HG02938 (cell line): ENCODE data around the gene TMEM234.

Experiments used
- ATAC-seq: cut with Tn5 transposase; IDR thresholded peaks from one replicate; pipeline ENCODE4 v1.9.1; 2021; ENCODE audit warnings: mild to moderate bottlenecking, moderate library complexity; ENCODE audit not compliant: unreplicated experiment

The TMEM234 gene

DNA sequence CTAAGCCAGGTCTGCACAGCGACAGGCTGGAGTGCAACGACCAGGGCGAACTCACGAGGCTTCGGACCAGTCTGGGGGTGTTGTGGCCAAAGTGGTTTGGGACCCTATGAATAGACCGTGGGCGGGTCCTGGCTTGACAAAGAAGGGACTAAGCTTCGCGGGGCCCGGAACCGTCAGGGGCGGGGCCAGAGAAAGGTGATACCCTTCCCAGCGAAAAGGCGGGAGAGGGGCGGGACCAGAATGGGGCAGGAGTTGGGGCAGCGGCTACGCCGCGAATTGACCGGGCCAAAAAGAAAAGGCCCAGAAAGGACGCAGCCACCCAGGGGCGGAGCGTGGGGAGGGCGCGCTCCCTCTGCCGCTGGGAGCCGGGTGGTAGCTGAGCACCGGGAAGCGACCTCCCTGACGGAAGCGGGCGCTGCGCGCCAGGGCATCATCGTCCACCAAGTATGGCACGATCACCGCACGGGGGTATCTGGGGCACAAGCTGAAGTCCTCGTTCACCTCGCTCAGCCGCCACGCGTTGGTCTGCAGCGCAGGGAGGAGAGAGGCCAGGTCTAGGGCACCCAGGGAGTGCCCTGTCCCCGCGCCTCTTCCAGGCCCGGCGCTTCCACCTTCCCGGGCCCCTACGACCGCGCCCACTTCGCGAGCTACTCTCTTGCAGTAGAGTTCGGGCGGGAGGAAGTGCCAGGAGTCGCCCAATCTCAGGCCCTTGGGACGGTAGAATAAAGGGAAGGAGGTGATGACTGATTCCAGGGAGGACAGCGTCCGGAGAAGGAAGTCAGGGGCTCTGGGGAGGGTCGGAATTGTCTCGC is 18.2 kb upstream of the TMEM234 start:
- ATAC-seq, result no peak

DNA sequence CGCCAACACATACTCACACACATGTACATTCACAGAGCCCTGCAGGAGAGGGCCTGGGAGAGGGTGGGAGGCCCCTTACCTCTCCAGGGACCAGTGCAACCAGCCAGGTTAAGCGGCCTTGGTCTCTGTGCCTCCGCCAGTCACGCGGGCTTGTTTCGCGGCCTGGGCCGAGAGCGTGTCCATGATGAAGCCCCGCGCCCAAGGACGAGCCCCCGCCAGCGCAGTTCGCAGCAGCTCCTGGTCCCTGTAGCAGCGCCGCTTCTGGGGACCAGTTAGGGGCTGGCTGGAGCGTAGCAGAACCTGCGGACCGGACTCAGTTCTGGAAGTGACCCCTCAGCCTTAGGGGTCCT is 17.6 kb upstream of the TMEM234 start:
- ATAC-seq, result no peak

DNA sequence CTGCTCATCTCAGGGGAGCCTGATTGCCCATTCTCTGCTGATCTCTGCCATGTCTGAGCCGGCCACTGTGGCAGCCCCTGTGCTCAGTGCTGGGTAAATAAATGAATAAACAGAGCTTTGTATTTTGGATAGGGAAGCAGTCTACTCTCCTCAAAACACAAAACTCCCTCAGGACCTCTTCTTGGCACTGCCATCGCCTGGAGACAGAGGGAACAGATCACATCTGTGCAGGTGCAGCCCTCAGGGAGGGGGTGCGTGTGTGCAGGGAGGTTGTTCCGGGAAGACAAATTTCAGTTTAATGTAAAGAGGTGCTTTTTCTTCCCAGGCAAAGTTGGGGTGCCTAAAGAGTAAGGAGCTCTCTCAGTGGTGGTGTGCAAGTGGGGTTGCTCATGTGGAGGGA is 17.2 kb upstream of the TMEM234 start:
- ATAC-seq, result no peak

DNA sequence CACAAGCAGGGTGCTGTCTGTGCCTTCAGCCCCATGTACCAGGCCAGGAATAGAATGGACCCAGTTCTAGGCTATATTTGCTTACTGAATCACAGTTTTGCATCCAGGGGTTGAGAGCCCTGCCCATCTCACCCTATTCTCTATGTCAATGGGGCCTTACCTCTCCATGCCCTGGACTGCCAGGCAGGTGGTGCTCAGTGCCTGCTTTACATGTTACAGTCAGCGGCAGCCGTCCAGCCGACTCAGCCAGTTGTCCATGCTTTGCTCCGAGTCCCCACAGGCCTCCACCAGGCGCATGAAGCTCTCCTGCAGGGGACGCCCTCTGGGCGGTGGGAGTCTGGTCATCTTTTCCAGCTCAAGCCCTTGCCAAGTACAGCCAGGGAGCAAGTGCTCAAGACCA is 12.6 kb upstream of the TMEM234 start:
- no peak for ATAC-seq

DNA sequence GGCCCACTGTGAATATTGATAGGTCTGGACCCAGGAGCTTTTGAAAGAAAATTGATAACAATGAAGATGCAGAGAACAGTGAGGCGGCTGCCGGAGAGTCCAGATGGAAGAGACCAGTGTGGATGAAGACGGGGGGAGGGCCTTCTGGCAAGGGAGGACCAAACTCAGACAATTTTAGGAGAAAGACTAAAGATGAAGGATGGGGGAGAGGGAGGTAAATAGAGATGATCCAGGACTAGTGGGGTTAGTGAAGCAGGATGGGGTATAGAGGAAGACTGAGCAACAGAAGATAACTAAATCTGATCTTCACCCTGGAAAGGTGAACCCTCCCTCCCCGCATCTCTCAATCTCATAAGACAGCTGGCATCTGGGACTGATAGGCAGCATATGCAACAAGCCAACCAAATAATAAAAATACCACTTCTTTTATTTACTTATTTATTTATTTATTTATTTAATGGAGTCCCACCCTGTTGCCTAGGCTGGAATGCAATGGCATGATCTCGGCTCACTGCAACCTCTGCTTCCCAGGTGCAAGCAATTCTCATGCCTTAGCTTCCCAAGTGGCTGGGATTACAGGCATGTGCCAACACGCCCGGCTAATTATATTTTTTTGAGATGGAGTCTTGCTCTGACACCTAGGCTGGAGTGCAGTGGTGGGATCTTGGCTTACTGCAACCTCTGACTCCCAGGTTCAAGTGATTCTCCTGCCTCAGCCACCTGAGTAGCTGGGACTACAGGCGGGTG is 10.6 kb upstream of the TMEM234 start:
- ATAC-seq, result no peak

DNA sequence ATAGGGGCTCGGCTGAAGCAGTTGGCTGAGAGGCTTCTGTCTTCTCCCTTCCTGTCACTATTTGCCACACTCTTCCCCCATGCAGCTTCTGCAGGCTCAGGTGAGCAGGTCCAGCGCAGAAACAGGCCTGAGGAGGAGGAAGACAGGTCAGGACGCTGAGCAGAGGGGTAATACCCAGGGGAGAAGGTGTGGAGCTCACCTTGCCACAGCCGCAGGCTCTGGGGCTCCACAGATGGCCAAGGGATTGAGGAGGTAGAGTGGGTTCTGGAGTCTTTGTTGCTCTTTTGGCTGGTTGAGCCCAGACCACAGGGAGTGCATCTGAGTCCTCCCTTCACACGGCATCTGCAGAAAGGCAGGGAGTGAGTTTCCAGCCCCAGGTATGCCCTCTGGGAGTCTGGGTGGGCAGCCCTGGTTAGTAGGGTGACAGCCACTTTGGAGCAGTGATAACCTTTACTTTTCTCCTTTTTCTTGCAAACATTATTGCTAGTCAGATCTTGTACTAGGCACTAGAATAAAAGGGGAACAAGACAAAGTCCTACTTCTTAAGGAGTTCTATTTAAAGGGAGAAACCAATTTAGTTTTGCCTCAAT is 9.8 kb upstream of the TMEM234 start:
- ATAC-seq, result no peak

DNA sequence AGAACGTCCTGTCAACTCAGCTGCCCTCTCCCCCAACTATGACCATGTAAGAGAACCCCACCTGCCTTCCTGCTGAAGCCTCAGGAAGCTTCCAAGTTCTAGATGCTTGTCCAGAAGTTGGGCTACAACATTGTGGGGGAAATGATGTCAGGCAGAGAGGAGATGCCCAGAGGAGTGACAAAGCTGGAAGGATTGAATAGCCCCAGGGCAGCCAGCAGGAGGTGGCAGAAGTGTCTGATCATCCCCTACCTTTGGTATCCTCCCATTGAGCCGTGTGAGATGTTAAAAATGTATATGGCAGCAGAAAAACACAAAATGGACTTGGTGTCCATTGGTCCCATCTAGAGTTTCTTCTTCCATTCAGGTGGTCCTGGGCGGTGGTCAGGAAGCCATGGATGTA is 6.6 kb upstream of the TMEM234 start:
- ATAC-seq, result no peak

DNA sequence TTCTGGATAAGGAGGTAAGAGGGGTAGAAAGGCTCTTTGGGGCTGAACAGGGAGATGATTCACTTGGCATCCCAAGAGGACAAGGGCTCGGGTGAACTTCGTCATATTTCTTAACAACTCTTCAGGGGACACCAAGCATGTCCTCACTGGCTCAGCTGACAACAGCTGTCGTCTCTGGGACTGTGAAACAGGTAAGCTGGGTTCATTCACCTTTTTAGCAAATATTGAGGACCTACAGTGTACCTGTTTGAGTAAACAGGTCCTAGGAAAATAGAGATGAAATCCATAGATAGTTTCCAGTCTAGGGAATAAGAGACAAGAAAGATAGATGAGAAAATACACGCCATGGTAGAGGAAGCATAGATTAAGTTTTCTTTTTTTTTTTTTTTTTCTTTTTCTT is 2.1 kb upstream of the TMEM234 start:
- no peak for ATAC-seq

DNA sequence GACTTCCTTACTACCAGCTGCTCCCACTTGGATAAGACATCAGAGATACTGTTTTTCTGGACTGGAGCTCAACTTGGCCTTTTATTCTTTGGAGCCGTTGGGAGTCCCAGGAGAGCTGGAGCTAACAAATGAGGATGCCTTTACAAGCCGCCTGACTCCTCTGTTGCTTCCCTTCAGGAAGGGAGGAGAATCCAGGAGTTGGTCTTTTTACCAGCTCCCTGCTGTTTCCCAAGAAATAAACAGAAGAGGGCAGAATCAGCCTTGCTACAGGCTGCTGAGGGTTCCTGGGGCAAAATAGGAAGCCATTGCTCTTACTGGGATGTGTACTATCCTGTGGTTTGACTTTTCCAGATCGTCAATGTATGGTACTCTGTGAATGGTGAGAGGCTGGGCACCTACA is 1.5 kb upstream of the TMEM234 start:
- no peak for ATAC-seq

DNA sequence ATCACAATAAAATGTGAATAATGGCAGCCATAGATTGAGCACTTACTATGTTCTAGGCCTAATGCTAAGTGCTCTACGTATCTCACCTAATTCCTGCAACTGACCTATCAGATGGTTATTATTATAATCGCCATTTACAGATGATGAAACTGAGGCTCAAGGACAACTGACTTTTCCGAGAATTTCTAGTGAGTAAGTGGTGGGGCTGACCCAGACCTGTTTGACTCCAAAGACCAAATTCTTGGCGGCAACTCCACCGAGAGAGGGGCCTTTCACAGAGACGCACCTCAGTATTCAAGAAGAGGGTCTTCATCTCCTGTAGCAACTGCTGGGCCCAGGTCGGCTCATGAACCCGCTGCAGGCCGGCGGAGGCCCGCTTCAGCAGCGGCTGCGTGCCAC is 573 bp downstream of the TMEM234 start:
- ATAC-seq, result no peak

DNA sequence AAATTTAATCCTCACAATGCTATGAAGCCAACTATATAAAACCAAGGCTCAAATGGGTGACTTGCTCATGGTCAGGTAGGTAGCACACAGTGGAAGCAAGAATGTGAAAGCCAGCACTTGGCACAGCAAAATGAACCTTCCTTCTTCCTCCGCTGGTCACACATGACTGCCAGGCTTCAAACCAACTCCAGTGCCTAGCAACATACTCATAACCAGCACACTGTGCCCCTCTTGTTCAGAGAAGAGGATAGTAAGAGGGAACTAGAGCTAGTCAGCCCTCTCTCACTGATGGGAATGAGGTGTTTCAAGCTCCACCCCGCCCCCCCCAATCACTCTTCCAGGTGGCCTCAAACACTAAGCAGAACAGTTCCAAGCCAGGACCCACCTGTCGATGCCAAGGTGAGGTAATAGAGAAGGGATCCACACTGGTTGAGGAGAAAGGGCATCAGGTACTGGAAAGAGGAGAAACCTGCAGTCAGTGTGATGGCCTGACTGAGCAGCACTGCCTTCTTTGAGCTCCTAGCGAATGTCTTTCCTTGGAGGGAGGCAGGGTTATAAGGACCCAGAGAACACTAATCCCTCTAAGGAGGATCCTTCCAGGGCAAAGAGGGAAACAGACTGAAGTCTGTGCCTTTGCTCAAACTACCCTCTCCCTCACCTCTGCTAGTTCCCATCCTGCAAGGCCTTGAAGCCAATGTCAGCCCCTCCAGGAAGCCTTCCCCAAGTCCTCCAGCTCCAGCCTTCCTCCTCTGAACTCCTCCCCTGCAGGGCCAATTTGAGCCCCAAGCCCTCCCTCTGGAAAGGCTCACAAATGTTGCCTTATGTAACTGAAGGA is 1.2 kb downstream of the TMEM234 start:
- no peak for ATAC-seq

DNA sequence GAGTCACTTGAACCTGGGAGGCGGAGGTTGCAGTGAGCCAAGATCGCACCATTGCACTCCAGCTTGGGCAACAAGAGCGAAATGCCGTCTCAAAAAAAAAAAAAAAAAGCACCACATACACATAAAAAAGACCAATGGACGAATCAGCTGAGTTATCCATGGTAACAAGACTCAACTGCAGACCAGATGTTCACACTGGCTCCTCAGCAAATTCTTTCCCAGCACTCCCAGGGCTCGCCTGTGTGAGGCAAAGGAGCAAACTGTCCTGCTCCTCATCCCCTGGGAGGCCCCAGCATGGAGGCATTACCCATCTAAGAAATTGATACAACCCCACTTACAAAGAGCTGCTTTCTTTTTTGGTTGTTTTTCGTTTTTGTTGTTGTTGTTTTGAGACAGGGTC is 3.1 kb downstream of the TMEM234 start:
- no peak for ATAC-seq

DNA sequence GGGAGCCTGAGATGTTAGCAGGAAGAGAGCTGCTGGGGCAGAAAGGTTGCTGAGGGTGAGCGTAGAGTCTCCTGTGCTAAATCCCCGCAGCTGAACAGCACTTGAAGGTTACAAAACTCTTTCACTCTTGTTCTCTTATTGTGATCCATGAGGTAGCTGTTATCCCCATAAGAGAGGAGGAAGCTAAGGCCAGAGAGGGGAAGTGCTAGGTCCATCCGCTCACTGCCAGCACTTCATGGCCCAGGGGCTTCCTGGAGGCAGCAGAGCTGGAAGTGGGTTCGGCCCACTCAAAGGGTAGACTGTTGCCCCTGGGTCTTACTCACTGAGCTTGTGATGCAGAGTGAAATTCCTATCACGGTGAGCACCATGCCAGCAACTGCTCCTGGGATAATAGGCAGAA is 5.6 kb downstream of the TMEM234 start:
- ATAC-seq, result no peak

DNA sequence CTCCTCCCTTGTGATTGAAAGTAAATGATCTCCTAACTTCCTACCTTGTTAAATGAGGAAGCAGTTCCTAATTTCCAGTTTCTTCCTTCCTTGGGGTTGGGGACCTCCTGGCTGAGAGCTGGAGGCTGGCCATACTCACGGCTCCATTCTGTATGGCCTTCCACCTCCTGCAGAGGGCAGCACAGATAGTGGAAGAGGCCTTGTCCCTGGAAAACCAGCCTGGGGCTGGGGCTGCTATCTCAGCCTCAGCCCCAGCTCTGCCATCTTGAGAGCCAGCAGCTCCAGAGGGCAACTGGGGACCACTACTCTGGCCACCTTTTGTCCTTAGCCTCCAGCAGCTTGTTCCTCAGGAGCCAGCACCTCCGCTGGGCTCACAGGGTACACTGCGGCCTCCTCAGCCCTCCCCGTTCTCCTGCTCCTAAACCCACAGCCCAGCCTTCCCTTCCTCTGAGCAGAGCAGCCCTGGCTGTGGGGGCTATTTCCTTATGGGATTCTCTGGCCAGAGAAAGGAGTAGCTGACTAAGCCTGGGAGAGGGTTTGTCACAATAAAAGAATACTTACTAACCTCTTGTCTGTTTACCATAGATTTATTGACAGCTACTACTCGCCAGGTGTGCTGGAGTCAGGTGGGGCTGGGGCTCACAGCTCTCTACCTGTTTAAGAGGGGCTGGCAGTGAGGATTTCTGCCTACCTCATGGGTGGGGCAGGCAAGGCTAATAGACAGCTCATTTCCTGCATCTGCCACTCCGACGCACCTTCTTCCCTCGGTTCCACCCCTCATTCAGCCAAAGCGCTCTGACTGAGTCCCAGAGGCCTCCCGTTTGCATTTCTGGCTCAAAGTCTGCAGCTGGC is 6.3 kb downstream of the TMEM234 start:
- no peak for ATAC-seq

DNA sequence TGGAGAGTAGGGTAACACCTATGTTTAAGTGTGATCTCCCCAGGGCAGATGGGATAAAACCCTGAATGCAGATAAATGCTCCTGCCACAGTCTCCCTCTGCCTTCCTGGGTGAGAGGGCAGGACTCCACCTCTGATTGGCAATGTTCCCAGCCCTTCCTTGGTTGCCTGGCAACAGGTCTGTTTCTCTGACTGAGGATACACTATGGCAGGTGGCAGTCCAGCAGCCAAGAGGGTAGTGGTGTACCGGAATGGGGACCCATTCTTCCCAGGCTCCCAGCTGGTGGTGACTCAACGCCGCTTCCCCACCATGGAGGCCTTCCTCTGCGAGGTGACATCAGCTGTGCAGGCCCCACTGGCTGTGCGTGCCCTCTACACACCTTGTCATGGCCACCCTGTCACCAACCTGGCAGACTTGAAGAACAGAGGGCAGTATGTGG is 13.2 kb downstream of the TMEM234 start, which contains the start of gene DCDC2B:
DCDC2B (plus strand) TSS at position 199 of the 438 bp plus-strand sequence; CDS start at position 204, 5 bp downstream.
- ATAC-seq, result no peak

DNA sequence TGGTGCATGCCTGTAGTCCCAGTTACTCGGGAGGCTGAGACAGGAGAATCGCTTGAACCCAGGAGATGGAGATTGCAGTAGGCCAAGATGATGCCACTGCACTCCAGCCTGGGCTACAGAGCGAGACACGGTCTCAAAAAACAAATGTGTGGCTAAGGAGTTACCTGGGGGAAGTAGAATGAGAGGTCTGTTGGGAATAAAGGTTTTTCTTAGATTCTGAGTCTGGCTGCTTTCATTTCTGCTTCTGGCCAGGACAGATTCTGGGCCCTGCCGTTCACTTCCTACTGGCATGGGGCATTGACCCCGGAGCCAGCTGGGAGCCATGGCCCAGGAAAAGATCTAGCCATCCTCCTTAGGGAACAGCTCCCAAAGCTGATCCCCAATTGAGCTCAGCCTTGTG is 13.7 kb downstream of the TMEM234 start:
- no peak for ATAC-seq

DNA sequence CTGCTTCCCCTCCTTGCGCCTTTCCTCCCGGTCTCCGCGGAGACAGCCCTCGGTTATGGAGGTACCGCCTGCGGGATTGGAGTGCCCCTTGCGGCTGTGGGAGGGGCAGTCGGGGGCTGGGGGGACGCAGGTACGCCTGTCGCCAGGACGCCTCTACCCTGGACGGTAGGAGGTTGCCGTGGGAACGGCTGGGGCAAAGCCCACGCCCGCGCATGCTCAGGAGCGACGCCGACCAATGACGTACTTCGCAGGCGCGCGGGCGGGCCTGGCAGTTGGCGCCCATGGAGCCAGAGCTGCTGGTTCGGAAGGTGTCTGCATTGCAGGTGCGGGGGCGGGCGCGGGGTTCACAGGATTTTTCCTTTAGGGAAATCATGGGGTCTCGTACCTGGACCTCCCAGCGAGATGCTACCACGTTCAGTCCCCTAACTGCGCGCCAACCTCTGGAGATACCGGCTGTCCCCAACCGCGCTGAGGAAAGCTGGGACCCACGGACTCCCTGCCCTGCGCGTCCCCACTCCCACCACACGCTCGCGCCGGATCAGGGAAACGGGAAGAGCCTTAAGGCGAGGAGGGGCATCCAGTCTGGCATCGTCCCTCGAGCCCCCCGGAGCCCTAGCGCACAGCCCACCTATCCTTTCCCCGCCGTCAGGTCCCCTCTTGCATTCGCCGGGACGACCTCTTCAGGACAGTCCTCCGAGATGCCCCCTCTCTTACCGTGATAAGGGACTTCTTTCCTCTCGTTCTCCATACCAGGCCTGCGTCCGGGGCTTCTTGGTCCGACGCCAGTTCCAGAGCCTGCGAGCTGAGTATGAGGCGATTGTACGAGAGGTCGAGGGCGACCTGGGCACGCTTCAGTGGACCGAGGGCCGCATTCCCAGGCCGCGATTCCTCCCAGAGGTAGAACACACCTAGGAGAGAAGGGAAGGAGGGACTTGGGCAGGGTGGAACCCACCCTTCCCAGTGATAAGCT is 16.5 kb downstream of the TMEM234 start, which contains the start of gene IQCC:
IQCC (plus strand) TSS at position 271 of the 970 bp plus-strand sequence; CDS start at position 282, 11 bp downstream.
- no peak for ATAC-seq

DNA sequence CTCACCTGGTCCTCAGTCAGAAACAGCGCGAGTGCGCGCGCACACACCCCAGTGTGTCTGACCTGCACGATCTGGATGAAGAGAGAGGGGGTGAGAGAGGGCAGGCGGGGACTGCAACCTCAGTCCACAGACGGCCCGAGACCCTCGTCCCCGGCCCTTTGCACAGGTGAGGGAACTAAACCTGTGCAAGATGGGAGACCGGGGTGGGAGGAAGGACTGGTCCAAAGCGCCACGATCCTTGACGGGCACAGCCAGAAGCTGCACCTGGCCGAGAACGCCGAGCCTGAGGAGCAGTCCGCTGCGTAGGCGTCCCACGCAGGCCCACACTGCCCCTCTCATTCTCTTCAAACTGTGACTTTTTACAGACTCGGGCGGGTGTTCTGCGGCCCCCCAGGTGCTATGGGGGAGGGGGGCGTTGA is 17.2 kb downstream of the TMEM234 start:
- ATAC-seq, result no peak
